Fibroblast of mammary gland (primary cell): Measurements from ENCODE around the gene ITPR3.
A peak's percentile ranks its signal among the peaks of the same experiment; 100 is the strongest.
"Not testable (repeated sequence)": the region's sequence is repeated elsewhere in the genome, so short reads cannot be mapped to it uniquely, and the experiment has no call there.

ENCODE experiments used
- DNase-seq: peaks from one replicate; pipeline ENCODE4 v3.0.0-alpha.2; 2010; ENCODE audit warnings: low read depth
- H3K4me3 ChIP-seq: 2 replicates; pipeline ENCODE4 v1.5.1; 2011; ENCODE audit warnings: low read depth, mild to moderate bottlenecking, low read length, moderate library complexity; ENCODE audit not compliant: control insufficient read depth
- CTCF ChIP-seq: conservative IDR thresholded peaks from 2 replicates; pipeline ENCODE4 v1.5.1; 2011; ENCODE audit warnings: low read depth, low read length, inconsistent platforms; ENCODE audit not compliant: control insufficient read depth, insufficient read depth

Gene ITPR3

GRCh38 chr6:33630014-33630413 is 8.9 kb downstream of the ITPR3 start:
- TF ChIP-seq CTCF: no peak

GRCh38 chr6:33631521-33631920 is 10.4 kb downstream of the ITPR3 start:
- DNase-seq, H3K4me3 ChIP-seq: not testable (repeated sequence)

More at GRCh38 chr6:33630014-33630413, 8.9 kb downstream of the ITPR3 start:
- no peak overlapping the region for H3K4me3 ChIP-seq
- no peak for DNase-seq

- DNase-seq: no peak
- no peak for TF ChIP-seq CTCF
- no peak overlapping the region for H3K4me3 ChIP-seq
Measured at GRCh38 chr6:33631971-33632557, 10.9 kb downstream of the ITPR3 start.

- no peak overlapping the region for H3K4me3 ChIP-seq
- TF ChIP-seq CTCF: peak; percentile 77
- DNase-seq: peak; percentile 45
Measured at GRCh38 chr6:33632558-33633039, 11.5 kb downstream of the ITPR3 start.

- no peak for TF ChIP-seq CTCF
- peak overlapping the region; percentile 33 for H3K4me3 ChIP-seq
- DNase-seq: no peak
Measured at GRCh38 chr6:33633084-33633461, 12.0 kb downstream of the ITPR3 start.

- TF ChIP-seq CTCF: no peak
- peak; percentile 56 for DNase-seq
- peak overlapping the region; percentile 48 for H3K4me3 ChIP-seq
Measured at GRCh38 chr6:33633462-33634158, 12.5 kb downstream of the ITPR3 start.

- no peak for DNase-seq
- no peak for TF ChIP-seq CTCF
- H3K4me3 ChIP-seq: peak overlapping the region; percentile 48
Measured at GRCh38 chr6:33634161-33634727, 13.1 kb downstream of the ITPR3 start.
